Transverse colon (tissue), 4 donors: Measurements from ENCODE around the gene APBA1. TPM values are rescaled to one million over a fixed set of nuclear protein-coding genes. Genes with fewer than 3 reads are reported as not detected.

ENCODE experiments used
- DNase-seq: peaks from one replicate; pipeline ENCODE4 v3.0.0-alpha.2; 2019
- H3K27ac ChIP-seq, 4 donors: fragments of 200-600 bp; sonication (generic); 2 replicates each; pipeline ENCODE4 v1.5.1; 2016 to 2018; ENCODE audit warnings: inconsistent platforms in 4 of 4
- H3K27me3 ChIP-seq: fragments of 200-600 bp; sonication (generic); 2 replicates; pipeline ENCODE4 v1.5.1; 2017; ENCODE audit warnings: inconsistent platforms
- H3K36me3 ChIP-seq, 4 donors: fragments of 200-600 bp; sonication (generic); 2 replicates each; pipeline ENCODE4 v1.5.1; 2017 to 2019; ENCODE audit warnings: inconsistent platforms in 4 of 4
- H3K4me1 ChIP-seq, 4 donors: fragments of 200-600 bp; sonication (generic); 2 replicates each; pipeline ENCODE4 v1.5.1; 2017 to 2020; ENCODE audit warnings: inconsistent platforms in 4 of 4
- H3K4me3 ChIP-seq, 4 donors: fragments of 200-600 bp; sonication (generic); 1 replicate in 1 of 4; 2 replicates in 3 of 4; pipeline versions ENCODE4 v1.5.1 to v1.6.1; 2017 to 2019; ENCODE audit warnings: inconsistent platforms in 4 of 4
- H3K9me3 ChIP-seq, 2 donors: fragments of 200-600 bp; sonication (generic); 2 replicates each; pipeline ENCODE4 v1.5.1; 2017 to 2019; ENCODE audit warnings: inconsistent platforms in 2 of 2
- CTCF ChIP-seq, 5 experiments: fragments of 200-600 bp in 3 of 5; fragments of 450-650 bp in 2 of 5; sonication (generic) in 3 of 5; IDR thresholded peaks; 1 replicate in 2 of 5; 2 replicates in 3 of 5; pipeline ENCODE4 v1.5.1; 2016 to 2017; ENCODE audit warnings: antibody characterized with exemption in 5 of 5, inconsistent platforms in 3 of 5, mild to moderate bottlenecking in 2 of 5, moderate library complexity in 1 of 5
- EP300 ChIP-seq: sonication (generic); formaldehyde crosslinking; IDR thresholded peaks from one replicate; pipeline ENCODE4 v1.6.1; 2017; ENCODE audit warnings: antibody characterized with exemption, low read depth
- POLR2A ChIP-seq: fragments of 450-650 bp; IDR thresholded peaks from one replicate; pipeline ENCODE4 v1.6.1; 2016; ENCODE audit warnings: antibody characterized with exemption, mild to moderate bottlenecking, moderate library complexity
- POLR2AphosphoS5 ChIP-seq, 3 donors: sonication (generic); formaldehyde crosslinking; IDR thresholded peaks; one replicate each; pipeline ENCODE4 v1.6.1; 2016; ENCODE audit warnings: antibody characterized with exemption in 3 of 3
- WGBS, 2 donors: methylation state at CpG; one replicate each; pipeline ENCODE4 v1.1.5; 2018; ENCODE audit warnings: low coverage in 1 of 2; 5-methylcytosine and 5-hydroxymethylcytosine counted together
- in situ Hi-C, 4 donors: fragments of 200-750 bp; cut with MboI; loops; one replicate each; pipeline versions ENCODE4 v1.15.0 to v1.15.1; 2017; ENCODE audit warnings: low sequenced_read_pairs in 3 of 4, low pct_ligation_motif_present in 1 of 4, low pct_unique_long_range_greater_than_20kb in 1 of 4
- intact Hi-C: fragments of 100-400 bp; cut with DNase I; formaldehyde crosslinking; loops from one replicate; pipeline ENCODE4 v1.15.1; 2023; ENCODE audit warnings: low total_unique reads
- total RNA-seq, 4 donors: library from RNA; depleted of rRNA; stranded (reverse); fragments of >200 nt; gene quantifications; one replicate each; pipeline ENCODE4 v1.1.0, GENCODE V29; 2016

Gene APBA1
- total RNA-seq, 4 donors from 2014 or later: 7.6 to 11.6 (median 10.2) TPM

DNA sequence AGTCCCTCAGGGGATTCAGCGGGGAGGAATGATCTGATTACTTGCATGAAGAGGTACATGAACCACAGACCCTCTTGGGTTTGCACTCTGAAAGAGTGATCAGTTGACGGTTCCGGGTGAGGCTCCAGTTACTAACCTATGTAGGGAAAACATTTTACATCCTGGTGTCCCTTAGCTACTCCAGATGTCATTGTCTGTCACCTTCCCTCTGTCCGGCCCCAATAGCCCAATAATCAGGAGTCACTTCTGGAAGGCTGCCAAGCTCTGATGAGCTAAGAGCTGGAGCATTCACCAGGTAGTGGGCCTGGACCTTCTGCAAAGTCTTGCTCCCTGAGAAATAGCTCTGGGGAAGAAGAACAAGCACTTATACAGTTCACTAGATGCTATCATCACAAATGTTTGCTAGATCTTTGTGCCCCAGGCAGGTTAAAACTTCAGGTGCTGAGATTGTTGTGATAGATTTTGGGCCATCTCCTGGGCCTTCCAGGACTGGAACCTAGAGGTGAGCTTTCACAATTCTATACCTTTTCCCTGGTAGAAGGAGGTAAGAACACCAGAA lies 282.7 kb downstream of the APBA1 start:
- H3K9me3 ChIP-seq: no peaks in the 10 kb centered on the region
- no peak overlapping the region for H3K4me3 ChIP-seq
- no peak for DNase-seq
- TF ChIP-seq POLR2A (no peak), EP300 (no peak), POLR2AphosphoS5 (IDR thresholded peaks at IDR 0.05) (no peak), CTCF (IDR thresholded peaks at IDR 0.05) (no peak)
- WGBS, 2 donors: 83 to 94% methylated on average over 3 to 4 of the region's 4 CpGs
- H3K4me1 ChIP-seq: peaks cover 0 to 13% (median 0%) of the 10 kb centered on the region in 4 donors
- H3K27ac ChIP-seq: no peak overlapping the region
- H3K27me3 ChIP-seq: no peaks in the 10 kb centered on the region
- intact Hi-C loops (no loop called here), in situ Hi-C loops (no loop called here)
- no peaks in the 10 kb centered on the region for H3K36me3 ChIP-seq

- H3K4me1 ChIP-seq: peaks cover 0 to 13% (median 0%) of the 10 kb centered on the region in 4 donors
- intact Hi-C loops (no loop called here), in situ Hi-C loops (no loop called here)
- no peak overlapping the region for H3K27ac ChIP-seq
- no peaks in the 10 kb centered on the region for H3K9me3 ChIP-seq
- H3K4me3 ChIP-seq: no peak overlapping the region
- whole genome bisulfite sequencing, 2 donors: 83 to 91% methylated on average over 1 to 3 of the region's 3 CpGs
- no peaks in the 10 kb centered on the region for H3K27me3 ChIP-seq
- no peak for TF ChIP-seq POLR2A
- TF ChIP-seq EP300: no peak
- TF ChIP-seq CTCF (IDR thresholded peaks at IDR 0.05): no peak
- TF ChIP-seq POLR2AphosphoS5 (IDR thresholded peaks at IDR 0.05): no peak
- no peak for DNase-seq
- no peaks in the 10 kb centered on the region for H3K36me3 ChIP-seq
Observed at GRCh38 chr9:69388596-69388995, 283.6 kb downstream of the APBA1 start.

DNA sequence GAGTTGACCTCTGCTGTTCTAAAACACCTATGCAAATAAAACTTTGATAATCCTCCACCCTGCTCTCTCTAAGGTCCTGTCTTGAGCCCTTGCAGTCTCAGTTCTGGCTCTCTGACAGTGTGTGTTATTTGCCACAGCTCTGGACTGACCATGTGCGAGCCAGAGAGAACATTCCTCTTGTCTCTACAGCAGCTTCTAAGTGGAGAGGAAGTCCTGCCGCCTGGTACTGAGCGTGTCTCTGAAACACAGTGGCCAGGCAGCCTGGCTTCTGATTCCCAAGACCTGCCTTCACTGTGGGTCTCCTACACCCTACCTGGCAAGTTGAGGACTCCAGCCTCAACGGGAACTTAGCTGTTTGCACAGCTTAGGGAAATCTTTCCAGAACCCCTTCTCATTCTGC lies 285.5 kb downstream of the APBA1 start:
- WGBS, 2 donors: 80% methylated on average over 1 to 4 of the region's 4 CpGs
- no peaks in the 10 kb centered on the region for H3K36me3 ChIP-seq
- in situ Hi-C loops: no loop called here
- H3K27ac ChIP-seq: no peak overlapping the region
- intact Hi-C loops: no loop called here
- no peak for DNase-seq
- H3K4me1 ChIP-seq: peaks cover 0 to 4% (median 0%) of the 10 kb centered on the region in 4 donors
- no peaks in the 10 kb centered on the region for H3K9me3 ChIP-seq
- H3K4me3 ChIP-seq: no peak overlapping the region
- no peak for TF ChIP-seq CTCF (IDR thresholded peaks at IDR 0.05)
- no peaks in the 10 kb centered on the region for H3K27me3 ChIP-seq

- 58 to 63% methylated on average over 3 to 6 of the region's 6 CpGs for WGBS, 2 donors
- TF ChIP-seq POLR2A (no peak), POLR2AphosphoS5 (IDR thresholded peaks at IDR 0.05) (no peak), CTCF (IDR thresholded peaks at IDR 0.05) (no peak), EP300 (no peak)
- Histone ChIP-seq H3K27ac (no peak overlapping the region), H3K27me3 (no peaks in the 10 kb centered on the region), H3K36me3 (no peaks in the 10 kb centered on the region), H3K9me3 (no peaks in the 10 kb centered on the region), H3K4me3 (no peak overlapping the region), H3K4me1 (no peaks in the 10 kb centered on the region)
- in situ Hi-C loops (no loop called here), intact Hi-C loops (no loop called here)
- no peak for DNase-seq
Observed at GRCh38 chr9:69385581-69386033, 286.6 kb downstream of the APBA1 start.
